Keratinocyte (primary cell): Measurements from ENCODE around the gene CHCHD10. TPM values are rescaled to one million over a fixed set of nuclear protein-coding genes. Genes with fewer than 3 reads are reported as not detected.

Experiments used
- DNase-seq: peaks from one replicate; pipeline ENCODE4 v3.0.0-alpha.2; 2011; ENCODE audit warnings: low read depth, missing footprints, low spot score
- FAIRE-seq: peaks from 2 replicates; lab custom pipeline; 2011; peaks lifted over from hg19 to GRCh38; lab: Jason Lieb, UNC
- H2AFZ ChIP-seq: 2 replicates; pipeline ENCODE4 v1.6.0; 2012; ENCODE audit warnings: low read length, control low read depth, inconsistent platforms; ENCODE audit not compliant: control insufficient read depth
- H3K27ac ChIP-seq: 2 replicates; pipeline ENCODE4 v1.5.1; 2011; ENCODE audit warnings: low read length; ENCODE audit not compliant: control insufficient read depth, insufficient read depth
- H3K27me3 ChIP-seq: 3 replicates; pipeline ENCODE4 v1.6.0; 2011; ENCODE audit warnings: low read length; ENCODE audit not compliant: control insufficient read depth, insufficient read depth; ENCODE audit errors: extremely low read depth
- H3K36me3 ChIP-seq, 2 experiments: 2 replicates in 1 of 2; 3 replicates in 1 of 2; pipeline ENCODE4 v1.5.1; 2011; ENCODE audit warnings: low read length in 2 of 2, mild to moderate bottlenecking in 1 of 2; ENCODE audit not compliant: control insufficient read depth in 2 of 2, insufficient read depth in 2 of 2; ENCODE audit errors: extremely low read depth in 1 of 2
- H3K4me1 ChIP-seq: 3 replicates; pipeline ENCODE4 v1.5.1; 2011; ENCODE audit warnings: low read length; ENCODE audit not compliant: control insufficient read depth, insufficient read depth; ENCODE audit errors: extremely low read depth
- H3K4me2 ChIP-seq: 3 replicates; pipeline ENCODE4 v1.6.0; 2011; ENCODE audit warnings: low read depth, low read length; ENCODE audit not compliant: control insufficient read depth, insufficient read depth; ENCODE audit errors: extremely low read depth
- H3K4me3 ChIP-seq, 3 experiments: fragments of 200-600 bp in 1 of 3; sonication (generic) in 1 of 3; 2 replicates in 2 of 3; 3 replicates in 1 of 3; pipeline ENCODE4 v1.5.1; 2011 to 2016; ENCODE audit warnings: low read length in 3 of 3, mild to moderate bottlenecking in 3 of 3, control low read depth in 2 of 3, inconsistent platforms in 1 of 3, low read depth in 1 of 3, mixed read lengths in 1 of 3, mixed run types in 1 of 3, moderate library complexity in 1 of 3; ENCODE audit not compliant: control insufficient read depth in 2 of 3, insufficient read depth in 2 of 3; ENCODE audit errors: extremely low read depth in 1 of 3
- H3K79me2 ChIP-seq: 2 replicates; pipeline ENCODE4 v1.6.0; 2012; ENCODE audit warnings: low read length; ENCODE audit not compliant: control insufficient read depth, insufficient read depth
- H3K9ac ChIP-seq: 3 replicates; pipeline ENCODE4 v1.6.0; 2011; ENCODE audit warnings: low read length; ENCODE audit not compliant: control insufficient read depth, insufficient read depth; ENCODE audit errors: extremely low read depth
- H3K9me1 ChIP-seq: 3 replicates; pipeline ENCODE4 v1.6.0; 2011; ENCODE audit warnings: low read length; ENCODE audit not compliant: control insufficient read depth, insufficient read depth; ENCODE audit errors: extremely low read depth
- H3K9me3 ChIP-seq: 2 replicates; pipeline ENCODE4 v1.5.1; 2012; ENCODE audit warnings: low read depth, low read length; ENCODE audit not compliant: control insufficient read depth
- H4K20me1 ChIP-seq: 3 replicates; pipeline ENCODE4 v1.6.0; 2011; ENCODE audit warnings: low read length; ENCODE audit not compliant: control insufficient read depth, insufficient read depth; ENCODE audit errors: extremely low read depth
- CTCF ChIP-seq, 3 experiments: IDR thresholded peaks in 1 of 3; conservative IDR thresholded peaks in 1 of 3; optimal IDR thresholded peaks in 1 of 3; 2 replicates in 2 of 3; 3 replicates in 1 of 3; pipeline versions ENCODE3 to v1.5.1; 2011; ENCODE audit warnings: low read length in 3 of 3, mild to moderate bottlenecking in 3 of 3, moderate library complexity in 2 of 3, control low read depth in 1 of 3, inconsistent platforms in 1 of 3; ENCODE audit not compliant: insufficient read depth in 2 of 3; ENCODE audit errors: extremely low read depth in 1 of 3
- EZH2 ChIP-seq: IDR thresholded peaks from one replicate; pipeline ENCODE4 v1.6.1; 2012; ENCODE audit warnings: inconsistent platforms, mild to moderate bottlenecking, low read length, moderate library complexity
- dilution Hi-C: fragments of 300-500 bp; cut with MboI; formaldehyde crosslinking; loops from one replicate; pipeline ENCODE4 v1.7.0; 2020; ENCODE audit warnings: low sequenced_read_pairs; ENCODE audit not compliant: extremely low pct_ligation_motif_present
- polyA plus RNA-seq, 5 experiments: library from polyadenylated mRNA; depleted of rRNA in 3 of 5; stranded (reverse) in 3 of 5; stranded (forward) in 1 of 5; unstranded in 1 of 5; fragments of >200 nt; gene quantifications; 1 replicate in 1 of 5; 2 replicates in 3 of 5; 3 replicates in 1 of 5; pipeline versions ENCODE4 v1.2.1 to v1.2.3, GENCODE V29; 2011 to 2012; ENCODE audit warnings: missing spikeins in 2 of 5, low read depth in 1 of 5, low replicate concordance in 1 of 5

Gene CHCHD10
- polyA plus RNA-seq, 1 donor (not counting 4 experiments of a cell fraction or from before 2014, with no cell fraction given), result 10.4 TPM

GRCh38 chr22:23801886-23802377 lies 34.2 kb upstream of the CHCHD10 start:
- Histone ChIP-seq H3K9me1 (no peaks in the 10 kb centered on the region), H3K4me1 (no peaks in the 10 kb centered on the region), H2AFZ (no peak overlapping the region), H3K27ac (no peak overlapping the region), H3K4me2 (no peak overlapping the region), H3K9me3 (no peaks in the 10 kb centered on the region), H3K4me3 (no peak overlapping the region), H4K20me1 (no peaks in the 10 kb centered on the region), H3K27me3 (no peaks in the 10 kb centered on the region), H3K36me3 (peaks cover 41 to 43% of the 10 kb centered on the region in 2 experiments), H3K9ac (no peak overlapping the region), H3K79me2 (no peaks in the 10 kb centered on the region)
- FAIRE-seq (no peak), DNase-seq (no peak)
- dilution Hi-C loops, result no loop called here
- no peak for TF ChIP-seq EZH2
- no peak for TF ChIP-seq CTCF (optimal IDR thresholded peaks at IDR 0.05 in 1 of 3, IDR thresholded peaks at IDR 0.05 in 1 of 3, conservative IDR thresholded peaks at IDR 0.05 in 1 of 3; ENCODE audit: extremely low read depth in 1 of 3, insufficient read depth in 2 of 3, low read length in 3 of 3)

- DNase-seq (no peak), FAIRE-seq (no peak)
- no peaks in the 10 kb centered on the region for H3K9me1 ChIP-seq
- H3K4me2 ChIP-seq, result no peak overlapping the region
- H3K79me2 ChIP-seq, result no peaks in the 10 kb centered on the region
- H3K27me3 ChIP-seq, result no peaks in the 10 kb centered on the region
- H3K36me3 ChIP-seq, result peaks cover 45 to 46% of the 10 kb centered on the region in 2 experiments
- dilution Hi-C loops, result no loop called here
- no peak overlapping the region for H3K9ac ChIP-seq
- H3K27ac ChIP-seq, result no peak overlapping the region
- no peaks in the 10 kb centered on the region for H3K4me1 ChIP-seq
- H2AFZ ChIP-seq, result no peak overlapping the region
- TF ChIP-seq EZH2 (no peak), CTCF (optimal IDR thresholded peaks at IDR 0.05 in 1 of 3, IDR thresholded peaks at IDR 0.05 in 1 of 3, conservative IDR thresholded peaks at IDR 0.05 in 1 of 3; ENCODE audit: extremely low read depth in 1 of 3, insufficient read depth in 2 of 3, low read length in 3 of 3) (no peak)
- H3K9me3 ChIP-seq, result no peaks in the 10 kb centered on the region
- H4K20me1 ChIP-seq, result no peaks in the 10 kb centered on the region
- H3K4me3 ChIP-seq, result no peak overlapping the region
Measured at GRCh38 chr22:23801238-23801821, 33.6 kb upstream of the CHCHD10 start.
